Activated naive CD8-positive, alpha-beta T cell treated with anti-CD3 and anti-CD28 coated beads, Interleukin-2, amount 50 U/mL, for 24 hours (primary cell): ENCODE measurements around the gene LIMS2.

ENCODE experiments used
- ATAC-seq: fragments of 150-1000 bp; cut with Tn5 transposase; one replicate; pipeline ENCODE4 v1.10.0; 2021
- DNase-seq: peaks from one replicate; pipeline ENCODE4 v3.0.0; 2021
- H3K27ac Mint-ChIP-seq: one replicate; pipeline ENCODE4 v1.8.0; 2021; ENCODE audit warnings: mild to moderate bottlenecking, mixed read lengths
- H3K27me3 Mint-ChIP-seq: one replicate; pipeline ENCODE4 v1.8.0; 2021; ENCODE audit warnings: mixed read lengths
- H3K36me3 Mint-ChIP-seq: one replicate; pipeline ENCODE4 v1.8.0; 2021; ENCODE audit warnings: low read depth, mixed read lengths
- H3K4me1 Mint-ChIP-seq: one replicate; pipeline ENCODE4 v1.8.0; 2021; ENCODE audit warnings: mixed read lengths
- H3K4me3 Mint-ChIP-seq: one replicate; pipeline ENCODE4 v1.8.0; 2021; ENCODE audit warnings: mild to moderate bottlenecking, moderate library complexity, mixed read lengths
- H3K9me3 Mint-ChIP-seq: one replicate; pipeline ENCODE4 v1.8.0; 2021; ENCODE audit warnings: mixed read lengths

LIMS2 gene

DNA sequence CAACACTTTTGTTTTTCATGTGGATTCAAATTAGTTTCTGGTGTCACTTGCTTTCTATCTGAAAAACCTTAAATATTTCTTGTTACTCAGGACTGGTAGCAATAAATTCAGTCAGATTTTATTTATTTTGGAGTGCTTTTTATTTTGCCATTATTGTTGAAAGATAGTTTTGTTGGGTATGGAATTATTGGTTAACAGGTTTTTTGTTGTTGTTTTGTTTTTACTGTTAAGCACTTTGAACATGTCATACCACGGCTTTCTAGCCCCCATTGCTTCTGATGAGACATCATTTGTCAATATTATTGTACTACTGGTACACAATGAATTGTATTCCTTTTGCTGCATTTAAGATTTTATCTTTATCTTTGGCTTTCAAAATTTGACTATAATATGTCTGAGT, 13.1 kb upstream of the LIMS2 start:
- no peak for DNase-seq
- peaks cover 8% of the 10 kb centered on the region for H3K36me3 Mint-ChIP-seq
- no peak overlapping the region for H3K27ac Mint-ChIP-seq
- no peaks in the 10 kb centered on the region for H3K27me3 Mint-ChIP-seq
- no peaks in the 10 kb centered on the region for H3K4me1 Mint-ChIP-seq
- H3K4me3 Mint-ChIP-seq: no peak overlapping the region
- H3K9me3 Mint-ChIP-seq: peaks cover 28% of the 10 kb centered on the region
- no peak for ATAC-seq

DNA sequence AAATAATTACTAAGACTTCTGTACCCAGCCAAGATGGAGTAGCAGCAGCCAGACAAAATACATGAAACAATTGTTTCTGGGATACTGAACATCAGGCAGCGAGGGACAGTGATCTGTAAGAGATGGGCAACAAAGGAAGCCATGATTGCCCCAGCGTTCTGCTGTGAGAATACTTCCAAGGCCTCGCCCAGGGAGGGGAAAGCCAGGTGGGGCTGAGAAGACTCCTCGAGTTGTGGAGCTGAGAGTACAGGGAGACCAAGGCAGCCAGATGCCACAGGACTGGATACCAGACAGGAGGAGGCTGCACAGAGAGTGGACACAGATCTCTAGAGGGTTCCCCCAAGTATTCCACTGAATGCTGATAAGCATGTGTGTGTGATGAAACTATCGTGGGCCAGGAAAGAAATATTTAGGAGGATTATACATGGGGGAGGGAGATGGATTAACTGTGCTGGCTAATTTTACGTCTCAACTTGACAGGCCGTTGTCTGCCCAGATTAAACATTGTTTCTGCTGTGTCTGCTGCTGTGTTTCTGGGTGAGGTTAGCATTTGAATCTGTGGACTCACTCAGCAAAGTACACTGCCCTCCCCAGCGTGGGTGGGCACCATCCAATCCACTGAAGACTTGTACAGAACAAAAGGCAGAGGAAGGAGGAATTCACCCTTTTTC, 10.2 kb upstream of the LIMS2 start:
- H3K36me3 Mint-ChIP-seq: no peaks in the 10 kb centered on the region
- DNase-seq: no peak
- H3K9me3 Mint-ChIP-seq: peaks cover 14% of the 10 kb centered on the region
- no peaks in the 10 kb centered on the region for H3K4me1 Mint-ChIP-seq
- ATAC-seq: no peak
- no peak overlapping the region for H3K4me3 Mint-ChIP-seq
- peaks cover 2% of the 10 kb centered on the region for H3K27me3 Mint-ChIP-seq
- H3K27ac Mint-ChIP-seq: no peak overlapping the region

DNA sequence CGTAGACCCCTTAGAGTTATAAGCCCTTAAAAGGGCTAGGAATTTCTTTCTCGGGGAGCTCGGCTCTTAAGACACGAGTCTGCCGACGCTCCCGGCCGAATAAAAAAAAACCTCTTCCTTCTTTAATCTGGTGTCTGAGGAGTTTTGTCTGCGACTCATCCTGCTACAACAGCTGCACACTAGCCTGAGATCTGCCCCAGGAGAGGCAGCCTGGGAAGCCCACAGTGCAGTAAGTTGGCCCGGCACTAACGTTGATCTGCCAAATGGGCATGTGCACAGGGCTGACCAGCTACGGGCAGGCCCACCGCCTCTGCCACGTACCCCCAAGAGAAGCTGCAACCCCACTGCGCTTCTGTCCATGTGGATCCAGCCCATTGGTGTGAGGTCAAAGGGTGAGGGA, 8.4 kb upstream of the LIMS2 start:
- H3K4me3 Mint-ChIP-seq: no peak overlapping the region
- no peaks in the 10 kb centered on the region for H3K4me1 Mint-ChIP-seq
- DNase-seq (no peak), ATAC-seq (no peak)
- no peak overlapping the region for H3K27ac Mint-ChIP-seq
- peaks cover 2% of the 10 kb centered on the region for H3K27me3 Mint-ChIP-seq
- H3K36me3 Mint-ChIP-seq: no peaks in the 10 kb centered on the region
- H3K9me3 Mint-ChIP-seq: peaks cover 10% of the 10 kb centered on the region

DNA sequence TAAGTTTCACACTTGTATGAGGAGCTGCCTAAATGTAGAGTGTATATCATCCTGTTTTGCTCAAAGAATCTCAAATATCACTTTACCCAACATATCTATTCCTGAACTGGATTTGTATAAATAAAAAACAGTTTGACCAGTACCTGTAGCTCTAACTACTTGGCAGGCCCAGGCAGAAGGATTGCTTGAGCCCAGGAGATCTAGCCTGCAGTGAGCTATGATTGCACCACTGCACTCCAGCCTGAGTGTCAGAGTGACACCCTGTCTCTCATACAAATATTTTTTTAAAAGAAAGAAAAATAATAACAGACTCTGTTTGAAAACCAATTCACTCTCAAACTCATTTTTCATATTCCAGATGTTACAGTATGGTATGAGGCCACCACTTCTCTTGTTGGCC, 7.7 kb upstream of the LIMS2 start:
- Mint-ChIP-seq H3K9me3 (peaks cover 3% of the 10 kb centered on the region), H3K4me1 (no peaks in the 10 kb centered on the region), H3K36me3 (no peaks in the 10 kb centered on the region), H3K4me3 (no peak overlapping the region), H3K27me3 (peaks cover 8% of the 10 kb centered on the region), H3K27ac (no peak overlapping the region)
- DNase-seq (no peak), ATAC-seq (no peak)

DNA sequence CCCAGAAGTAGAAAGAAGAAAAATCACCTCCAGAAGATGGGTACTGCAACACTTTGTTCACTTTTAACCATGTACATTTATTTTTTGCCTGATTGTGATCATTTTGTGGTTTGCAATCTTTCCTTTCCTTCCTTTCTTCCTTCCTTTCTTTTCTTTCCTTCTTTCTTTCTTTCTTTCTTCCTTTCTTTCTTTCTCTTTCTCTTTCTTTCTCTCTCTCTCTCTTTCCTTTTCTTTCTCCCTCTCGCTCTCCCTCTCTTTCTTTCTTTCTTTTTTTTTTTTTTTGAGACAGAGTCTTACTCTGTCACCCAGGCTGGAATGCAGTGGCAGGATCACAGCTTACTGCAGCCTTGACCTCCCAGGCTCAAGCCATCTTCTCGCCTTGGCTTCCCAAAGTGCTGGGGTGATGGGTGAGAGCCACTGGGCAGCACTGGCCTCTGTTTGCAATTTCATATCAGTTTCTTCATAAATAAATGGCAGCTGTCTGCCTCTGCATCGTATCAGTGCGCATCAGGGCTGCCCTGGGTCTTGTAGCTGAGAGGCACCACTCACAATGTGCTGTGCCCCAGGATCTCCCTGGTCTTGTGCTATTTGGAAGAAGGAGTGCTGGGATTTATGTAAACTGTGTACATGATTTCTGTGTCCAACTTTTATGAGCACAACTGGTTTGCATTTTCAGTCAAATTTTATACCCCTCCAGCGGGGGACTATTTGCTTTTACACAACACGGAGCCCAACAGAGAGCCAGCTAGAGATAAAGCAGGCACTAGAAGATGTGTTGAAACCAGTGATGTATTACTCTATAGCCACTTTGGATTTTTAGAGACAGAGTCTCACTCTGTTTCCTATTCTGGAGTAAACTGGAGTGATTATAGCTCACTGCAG, 6.9 kb upstream of the LIMS2 start:
- DNase-seq: no peak
- Mint-ChIP-seq H3K9me3 (no peaks in the 10 kb centered on the region), H3K36me3 (no peaks in the 10 kb centered on the region), H3K4me3 (no peak overlapping the region), H3K4me1 (no peaks in the 10 kb centered on the region), H3K27ac (no peak overlapping the region), H3K27me3 (peaks cover 9% of the 10 kb centered on the region)
- ATAC-seq: no peak

DNA sequence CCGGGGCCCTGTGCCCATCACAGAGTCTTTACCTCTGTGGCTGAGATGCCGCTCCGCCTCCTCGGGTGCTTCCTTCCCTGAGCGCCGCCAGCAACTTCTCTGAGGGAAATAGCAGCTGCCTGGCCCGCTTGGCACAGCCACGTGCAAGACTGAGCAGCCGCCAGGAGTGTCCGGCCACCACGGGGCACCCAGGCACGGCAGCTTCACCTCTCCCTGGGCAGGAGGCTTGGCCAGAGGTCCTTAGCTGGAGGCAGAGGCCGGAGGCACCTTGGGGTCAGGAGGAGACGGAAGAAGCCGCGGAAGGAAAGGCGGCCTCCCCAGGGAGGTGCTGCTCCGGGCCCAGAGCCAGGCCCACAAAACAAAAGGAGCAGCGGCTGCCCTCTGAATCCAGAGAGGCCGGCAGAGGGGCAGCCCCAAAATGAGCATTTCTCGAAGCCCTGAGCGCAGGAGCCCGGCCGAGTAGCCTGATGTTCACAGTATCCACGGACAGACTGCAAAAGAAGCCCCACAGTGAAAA, 6.0 kb upstream of the LIMS2 start:
- Mint-ChIP-seq H3K9me3 (no peaks in the 10 kb centered on the region), H3K27ac (no peak overlapping the region), H3K27me3 (peaks cover 14% of the 10 kb centered on the region), H3K4me1 (no peaks in the 10 kb centered on the region), H3K36me3 (no peaks in the 10 kb centered on the region), H3K4me3 (no peak overlapping the region)
- no peak for DNase-seq
- ATAC-seq: no peak

DNA sequence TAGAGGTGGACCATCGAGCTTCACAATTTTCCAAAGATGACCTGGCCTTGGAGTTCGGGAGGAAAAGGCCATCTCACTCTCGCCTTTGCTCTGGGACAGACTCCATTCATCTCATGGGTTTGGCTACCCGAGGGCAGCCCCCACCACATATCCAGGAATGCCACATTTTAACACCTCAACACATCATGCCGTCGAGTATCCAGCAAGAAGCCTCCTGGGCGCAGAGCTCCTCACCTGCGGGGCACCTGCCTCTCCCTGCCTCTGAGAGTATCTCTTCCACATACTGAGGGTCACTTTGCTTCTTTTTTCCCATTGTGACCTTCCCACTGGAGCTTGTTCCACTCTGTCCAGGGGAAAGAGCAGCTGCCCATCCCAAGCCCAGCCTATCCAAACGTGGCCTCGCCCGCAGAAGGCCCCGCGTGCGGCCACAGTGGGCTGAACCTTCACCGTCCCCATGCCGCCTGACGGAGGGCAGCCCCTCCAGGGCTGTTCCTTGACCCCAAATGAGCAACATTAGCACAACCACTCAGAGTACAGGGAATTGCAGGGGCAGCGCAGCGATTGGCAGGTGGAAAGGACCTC, 5.5 kb upstream of the LIMS2 start:
- Mint-ChIP-seq H3K36me3 (no peaks in the 10 kb centered on the region), H3K4me3 (no peak overlapping the region), H3K27ac (no peak overlapping the region), H3K27me3 (peaks cover 18% of the 10 kb centered on the region), H3K9me3 (no peaks in the 10 kb centered on the region), H3K4me1 (peaks cover 3% of the 10 kb centered on the region)
- DNase-seq: no peak
- no peak for ATAC-seq

DNA sequence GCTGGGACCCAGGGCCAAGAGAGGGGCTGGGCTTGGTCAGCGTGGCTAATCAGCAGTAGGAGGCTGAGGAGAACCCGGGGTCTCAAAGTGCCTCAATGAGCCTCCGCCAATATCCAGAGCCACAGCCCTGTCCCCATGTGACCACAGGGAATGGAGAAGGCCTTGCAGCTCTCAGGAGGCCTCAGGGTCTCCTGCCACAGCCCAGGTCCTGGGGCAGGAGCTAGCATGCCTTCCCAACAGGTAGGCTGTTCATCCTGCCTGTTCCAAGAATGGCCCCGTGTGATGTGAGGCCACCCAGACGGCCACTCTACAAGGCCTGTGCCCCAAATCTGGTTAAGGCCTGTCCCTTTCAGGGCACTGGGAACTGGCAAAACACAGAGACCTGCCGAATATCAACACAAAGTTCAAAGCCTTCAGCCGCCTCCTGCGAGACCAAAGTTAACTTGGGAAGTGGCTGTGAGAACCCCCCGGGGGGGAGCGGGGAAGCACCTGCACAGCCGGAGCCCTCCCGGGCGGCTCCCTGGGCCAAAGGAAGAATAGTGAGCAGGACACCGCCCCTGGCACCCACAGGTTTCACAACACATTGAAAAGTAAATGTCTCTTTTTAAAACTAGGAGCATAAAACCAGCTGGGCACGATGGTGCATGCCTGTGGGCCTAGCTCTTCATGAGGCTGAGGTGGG, 4.5 kb upstream of the LIMS2 start:
- Mint-ChIP-seq H3K27me3 (peaks cover 21% of the 10 kb centered on the region), H3K36me3 (no peaks in the 10 kb centered on the region), H3K9me3 (no peaks in the 10 kb centered on the region), H3K27ac (no peak overlapping the region), H3K4me3 (no peak overlapping the region), H3K4me1 (peaks cover 5% of the 10 kb centered on the region)
- DNase-seq (no peak), ATAC-seq (no peak)

DNA sequence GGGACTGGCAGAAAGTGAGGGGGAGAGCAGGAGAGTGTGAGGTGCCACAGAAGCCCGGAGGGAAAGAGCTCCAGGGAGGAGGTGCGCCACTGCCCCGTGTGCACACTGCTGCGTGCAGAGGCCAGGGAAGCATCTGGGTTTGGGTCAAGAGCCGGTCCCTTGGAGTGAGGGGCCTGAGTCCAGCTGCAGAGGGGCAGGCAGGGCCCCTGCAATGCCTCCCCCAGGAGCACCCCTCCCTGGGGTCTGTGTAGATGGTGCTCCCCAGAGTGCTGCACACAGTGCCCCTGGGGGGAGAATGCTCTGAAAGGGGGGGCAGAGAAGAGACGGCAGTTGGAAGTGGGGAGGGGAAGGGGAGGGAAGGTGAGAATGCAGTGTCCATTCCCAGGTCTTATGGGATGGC, 3.7 kb upstream of the LIMS2 start:
- no peak for DNase-seq
- Mint-ChIP-seq H3K27me3 (peaks cover 26% of the 10 kb centered on the region), H3K9me3 (no peaks in the 10 kb centered on the region), H3K36me3 (no peaks in the 10 kb centered on the region), H3K4me3 (no peak overlapping the region), H3K4me1 (peaks cover 10% of the 10 kb centered on the region), H3K27ac (no peak overlapping the region)
- ATAC-seq: no peak

DNA sequence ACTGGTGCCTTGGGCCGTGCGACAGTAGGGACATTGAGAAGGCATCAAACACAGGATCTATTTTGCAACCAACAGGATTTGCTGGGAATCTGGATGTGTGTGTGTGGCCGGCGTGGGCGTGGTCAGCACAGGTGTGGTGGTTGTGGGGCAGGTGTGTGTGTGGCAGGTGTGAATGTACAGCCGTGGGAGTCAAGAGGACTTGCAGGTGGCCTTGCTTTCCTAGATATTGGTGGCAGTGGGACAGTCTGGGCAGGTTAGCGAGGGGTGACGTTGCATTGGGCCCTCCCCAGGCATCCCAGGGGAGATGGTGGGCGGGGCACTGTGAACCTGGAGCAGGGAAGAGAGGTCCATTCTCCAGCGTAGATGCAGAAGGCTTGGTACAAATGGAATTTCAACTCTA, 3.2 kb upstream of the LIMS2 start:
- no peak for DNase-seq
- ATAC-seq: no peak
- peaks cover 10% of the 10 kb centered on the region for H3K4me1 Mint-ChIP-seq
- H3K27ac Mint-ChIP-seq: no peak overlapping the region
- no peaks in the 10 kb centered on the region for H3K36me3 Mint-ChIP-seq
- no peaks in the 10 kb centered on the region for H3K9me3 Mint-ChIP-seq
- H3K27me3 Mint-ChIP-seq: peaks cover 30% of the 10 kb centered on the region
- H3K4me3 Mint-ChIP-seq: no peak overlapping the region

DNA sequence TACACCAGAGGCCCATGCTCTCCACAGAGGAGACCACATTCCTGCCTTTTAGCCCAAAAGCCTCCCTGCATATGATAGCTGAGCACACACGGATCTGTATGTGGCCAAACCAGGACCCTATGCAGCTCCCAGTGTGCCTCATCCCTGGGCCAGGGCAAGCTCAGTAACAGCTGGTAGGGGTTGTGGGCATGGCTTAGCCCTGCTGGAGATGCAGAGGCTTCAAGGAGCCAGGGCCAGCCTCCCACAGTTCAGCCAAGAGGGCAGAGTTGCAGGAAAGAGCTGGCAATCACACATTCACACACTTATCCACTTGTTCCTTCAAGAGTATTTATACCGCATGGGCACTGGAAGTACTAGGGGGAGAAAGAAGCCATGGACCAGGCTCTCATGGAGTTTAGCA, 1.6 kb upstream of the LIMS2 start:
- H3K4me3 Mint-ChIP-seq: no peak overlapping the region
- peaks cover 10% of the 10 kb centered on the region for H3K4me1 Mint-ChIP-seq
- H3K9me3 Mint-ChIP-seq: no peaks in the 10 kb centered on the region
- DNase-seq (no peak), ATAC-seq (no peak)
- H3K36me3 Mint-ChIP-seq: no peaks in the 10 kb centered on the region
- H3K27me3 Mint-ChIP-seq: peaks cover 38% of the 10 kb centered on the region
- H3K27ac Mint-ChIP-seq: no peak overlapping the region

DNA sequence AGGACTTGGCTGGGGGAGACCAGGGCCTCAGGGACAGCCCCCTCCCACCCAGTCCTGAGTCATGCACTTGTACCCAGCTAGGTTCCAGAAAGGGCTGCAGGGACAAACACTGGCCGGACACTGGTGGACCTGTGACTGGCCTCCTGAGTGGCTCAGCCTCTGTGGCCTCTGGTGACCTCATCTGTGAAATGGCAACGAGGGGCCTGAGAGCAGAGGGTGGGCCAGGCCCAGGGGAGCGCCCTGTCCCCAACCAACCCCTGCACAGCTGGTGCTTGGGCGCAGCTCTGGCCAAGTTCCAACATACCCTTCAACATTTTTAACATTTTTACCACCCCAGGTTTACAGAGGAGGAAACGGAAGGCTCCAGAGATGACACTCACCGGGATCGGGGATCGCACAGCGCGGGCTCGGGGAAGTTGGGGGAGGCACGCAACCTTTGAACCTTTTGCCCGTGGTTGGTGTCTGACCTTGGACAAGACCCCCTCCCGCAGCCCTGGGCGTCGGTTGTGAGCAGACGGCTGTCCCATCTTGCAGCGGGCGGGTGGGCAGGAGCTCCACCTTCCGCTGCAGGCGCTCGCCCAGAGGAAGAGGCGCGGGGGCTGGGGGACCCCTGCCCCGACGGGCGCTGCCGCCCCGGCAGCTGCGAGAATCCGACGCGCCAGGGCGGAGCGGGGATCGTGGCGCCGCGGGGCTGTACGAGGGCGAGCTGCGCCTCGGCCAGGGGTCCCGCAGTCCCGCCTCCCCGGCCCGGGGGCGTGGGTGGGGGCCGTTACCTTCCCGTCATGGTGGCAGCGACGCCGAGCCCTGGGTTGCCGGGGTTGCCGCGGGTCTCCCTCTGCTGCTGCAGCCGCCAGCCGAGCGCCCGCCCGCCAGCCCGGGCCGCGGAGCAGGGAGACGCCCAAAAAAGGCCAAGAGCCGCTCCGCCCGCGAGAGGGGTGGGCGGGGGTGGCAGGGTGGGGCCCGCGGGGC, 805 bp downstream of the LIMS2 start:
- Mint-ChIP-seq H3K9me3 (no peaks in the 10 kb centered on the region), H3K36me3 (no peaks in the 10 kb centered on the region), H3K4me1 (peaks cover 10% of the 10 kb centered on the region), H3K27ac (no peak overlapping the region), H3K4me3 (peak overlapping the region; percentile 70), H3K27me3 (peaks cover 49% of the 10 kb centered on the region)
- peak; percentile 17 for ATAC-seq
- DNase-seq: peak; percentile 18

DNA sequence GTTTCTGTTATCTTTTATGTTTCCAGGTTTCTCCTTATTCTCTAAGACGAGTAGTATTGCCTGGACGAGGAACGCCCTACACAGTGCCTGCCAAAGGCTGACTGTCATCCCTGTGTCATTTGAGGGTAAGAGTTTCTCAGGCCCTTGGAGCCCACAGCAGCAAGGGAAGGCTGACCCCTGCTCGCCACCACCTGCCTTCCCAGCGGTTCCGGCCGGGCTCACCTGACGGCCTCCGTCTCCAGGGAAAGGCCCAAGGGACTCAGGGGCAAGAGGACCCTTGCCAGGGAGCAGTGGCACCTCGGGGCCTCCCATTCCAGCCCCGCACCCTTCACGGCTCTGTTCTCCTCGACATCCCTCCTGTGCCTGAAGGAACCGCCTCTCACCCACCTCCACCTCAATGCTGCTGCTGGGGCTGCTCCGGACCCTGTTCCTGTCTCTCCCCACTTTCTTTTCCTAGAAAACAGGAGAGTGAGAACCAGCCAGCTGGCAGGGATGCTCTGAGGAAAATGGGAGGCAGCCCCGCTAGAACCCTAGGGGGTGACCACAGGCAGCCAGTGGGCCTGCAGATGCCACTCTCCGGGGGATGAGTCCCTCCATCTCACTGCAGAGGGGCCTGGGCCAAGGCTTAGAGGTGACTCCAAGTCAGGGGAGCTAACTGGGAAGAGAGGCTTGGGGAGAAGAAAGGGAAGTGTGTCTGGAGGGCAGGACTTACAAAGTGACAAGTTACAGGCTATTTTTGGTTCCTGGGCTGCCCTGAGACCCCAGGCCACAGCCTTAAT, 1.9 kb downstream of the LIMS2 start:
- Mint-ChIP-seq H3K27ac (no peak overlapping the region), H3K4me1 (peaks cover 10% of the 10 kb centered on the region), H3K9me3 (no peaks in the 10 kb centered on the region), H3K27me3 (peaks cover 51% of the 10 kb centered on the region), H3K36me3 (no peaks in the 10 kb centered on the region), H3K4me3 (peak overlapping the region; percentile 8)
- ATAC-seq (no peak), DNase-seq (no peak)
